Upper lobe of right lung (tissue), 1 donor: ENCODE data around the gene CPNE7. TPM values are rescaled to one million over a fixed set of nuclear protein-coding genes. Genes with fewer than 3 reads are reported as not detected.
A peak's percentile ranks its signal among the peaks of the same experiment; 100 is the strongest.

Experiments used
- ATAC-seq: fragments of 200-7000 bp; cut with Tn5 transposase; one replicate; pipeline ENCODE4 v1.9.1; 2020; ENCODE audit warnings: mild to moderate bottlenecking, moderate library complexity
- DNase-seq: peaks from one replicate; pipeline ENCODE4 v3.0.0-alpha.2; 2020
- H3K27ac ChIP-seq: fragments of 200-600 bp; one replicate; pipeline ENCODE4 v1.8.0; 2022
- H3K27me3 ChIP-seq: fragments of 200-600 bp; one replicate; pipeline ENCODE4 v1.8.0; 2022; ENCODE audit warnings: mild to moderate bottlenecking
- H3K36me3 ChIP-seq: fragments of 200-600 bp; one replicate; pipeline ENCODE4 v1.8.0; 2022
- H3K4me1 ChIP-seq: fragments of 200-600 bp; one replicate; pipeline ENCODE4 v1.8.0; 2022
- H3K4me3 ChIP-seq: fragments of 200-600 bp; one replicate; pipeline ENCODE4 v1.8.0; 2022; ENCODE audit warnings: mild to moderate bottlenecking
- H3K9me3 ChIP-seq: fragments of 200-600 bp; one replicate; pipeline ENCODE4 v1.8.0; 2022
- CTCF ChIP-seq: fragments of 200-600 bp; IDR thresholded peaks from one replicate; pipeline ENCODE4 v1.8.0; 2022; ENCODE audit warnings: antibody characterized with exemption
- intact Hi-C: fragments of 100-400 bp; cut with DNase I; formaldehyde crosslinking; loops from one replicate; pipeline ENCODE4 v1.11.0; 2022
- total RNA-seq: library from RNA; stranded (reverse); fragmentation: NEBNext Ultra II Directional; extraction: Animal tissue kit (Norgen Biotek cat#: 25700); gene quantifications from one replicate; pipeline ENCODE4 v1.2.1, GENCODE V29; 2021
- donor health status: DM: no; HTN: yes; CAD: no; lungs with severe emphysema.

The CPNE7 gene
- total RNA-seq, 1 donor from 2014 or later: 4.8 TPM

DNA sequence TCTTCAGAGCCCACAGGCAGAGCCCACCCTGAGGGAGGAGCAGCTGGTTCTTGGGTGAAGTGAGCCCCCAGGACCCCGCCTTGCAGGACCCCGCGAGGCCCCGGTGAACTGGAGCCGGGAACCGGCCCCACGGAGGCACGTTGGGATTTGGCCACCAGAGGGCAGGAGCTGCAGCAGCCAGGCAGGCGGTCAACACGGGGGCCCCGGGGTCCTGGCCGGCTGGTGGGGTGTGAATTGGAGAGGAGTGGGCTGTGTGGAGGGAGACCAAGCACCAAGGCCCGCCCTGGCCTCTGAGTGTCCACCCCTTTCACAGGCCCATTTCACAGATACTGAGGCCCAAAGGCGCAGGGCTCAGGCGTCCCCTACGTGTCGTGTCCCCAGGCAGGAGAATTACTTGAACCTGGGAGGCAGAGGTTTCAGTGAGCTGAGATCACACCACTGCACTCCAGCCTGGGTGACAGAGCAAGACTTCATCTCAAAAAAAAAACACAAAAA lies 40.1 kb downstream of the CPNE7 start:
- DNase-seq (no peak), ATAC-seq (peak; percentile 26)
- Histone ChIP-seq H3K36me3 (no peaks in the 10 kb centered on the region), H3K27ac (no peak overlapping the region), H3K9me3 (no peaks in the 10 kb centered on the region), H3K4me3 (no peak overlapping the region), H3K27me3 (no peaks in the 10 kb centered on the region), H3K4me1 (no peaks in the 10 kb centered on the region)
- intact Hi-C loops: no loop called here
- TF ChIP-seq CTCF: peak; percentile 45

- TF ChIP-seq CTCF: no peak
- DNase-seq (no peak), ATAC-seq (no peak)
- H3K36me3 ChIP-seq: no peaks in the 10 kb centered on the region
- peak overlapping the region; percentile 26 for H3K27ac ChIP-seq
- no peaks in the 10 kb centered on the region for H3K9me3 ChIP-seq
- H3K4me3 ChIP-seq: no peak overlapping the region
- H3K27me3 ChIP-seq: no peaks in the 10 kb centered on the region
- intact Hi-C loops: no loop called here
- H3K4me1 ChIP-seq: no peaks in the 10 kb centered on the region
Observed at GRCh38 chr16:89616623-89617022, 41.1 kb downstream of the CPNE7 start.

DNA sequence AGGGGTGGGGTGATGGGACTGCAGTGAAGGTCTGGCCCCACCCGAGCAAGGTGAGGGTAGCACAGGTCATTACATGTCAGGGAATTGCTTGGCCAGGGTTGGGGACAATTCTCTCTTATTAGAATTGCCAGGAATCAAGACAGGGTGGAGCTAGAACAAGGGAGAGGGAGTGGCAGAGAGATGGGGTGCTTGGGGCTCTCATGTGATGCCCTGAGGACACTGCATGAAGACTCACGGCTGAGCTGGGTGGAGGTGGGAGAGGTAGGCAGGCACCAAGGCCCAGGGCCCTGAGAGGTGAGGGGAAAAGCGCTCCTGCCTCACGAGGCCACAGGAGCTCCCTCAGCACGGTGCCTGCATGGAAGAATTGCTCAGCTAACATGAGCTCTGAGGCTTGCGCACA lies 41.5 kb downstream of the CPNE7 start:
- Histone ChIP-seq H3K9me3 (no peaks in the 10 kb centered on the region), H3K4me3 (no peak overlapping the region), H3K4me1 (no peaks in the 10 kb centered on the region), H3K36me3 (no peaks in the 10 kb centered on the region), H3K27me3 (no peaks in the 10 kb centered on the region), H3K27ac (no peak overlapping the region)
- ATAC-seq (no peak), DNase-seq (no peak)
- intact Hi-C loops: no loop called here
- no peak for TF ChIP-seq CTCF

GRCh38 chr16:89618109-89618998 lies 42.8 kb downstream of the CPNE7 start:
- Histone ChIP-seq H3K4me3 (no peak overlapping the region), H3K36me3 (no peaks in the 10 kb centered on the region), H3K27me3 (no peaks in the 10 kb centered on the region), H3K27ac (no peak overlapping the region), H3K9me3 (no peaks in the 10 kb centered on the region), H3K4me1 (no peaks in the 10 kb centered on the region)
- intact Hi-C loops: no loop called here
- TF ChIP-seq CTCF: no peak
- ATAC-seq (no peak), DNase-seq (no peak)

DNA sequence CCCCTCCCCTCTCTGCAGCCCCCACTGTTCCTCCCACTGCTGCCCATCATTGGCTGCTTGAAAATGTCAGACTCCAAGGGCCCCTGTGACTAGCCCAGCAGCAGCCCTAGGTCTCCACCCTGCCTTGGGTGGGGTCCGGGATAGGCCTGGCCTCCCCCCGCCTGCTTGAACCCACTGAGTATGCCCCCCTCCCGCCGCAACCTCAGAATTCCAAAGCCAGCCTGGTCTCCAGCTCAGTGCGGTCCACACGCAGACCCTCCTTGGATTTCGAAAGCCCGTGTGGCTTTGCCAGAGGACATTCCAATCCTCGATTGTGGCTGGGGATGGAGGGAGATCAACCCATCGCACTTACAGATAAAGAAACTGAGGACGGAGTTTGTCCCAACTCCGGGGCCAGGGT lies 44.3 kb downstream of the CPNE7 start:
- ATAC-seq: no peak
- Histone ChIP-seq H3K4me3 (no peak overlapping the region), H3K27ac (no peak overlapping the region), H3K4me1 (no peaks in the 10 kb centered on the region), H3K27me3 (no peaks in the 10 kb centered on the region), H3K36me3 (no peaks in the 10 kb centered on the region), H3K9me3 (no peaks in the 10 kb centered on the region)
- TF ChIP-seq CTCF: no peak
- no peak for DNase-seq
- intact Hi-C loops: no loop called here
